GM12878 (cell line): ENCODE data around the gene ZNF22.

Source experiments
- EGR1 ChIP-seq, 2 experiments: IDR thresholded peaks; 1 replicate in 1 of 2; 2 replicates in 1 of 2; pipeline ENCODE4 v1.6.1; 2011 to 2012; ENCODE audit warnings: low read depth in 2 of 2, low read length in 2 of 2, borderline replicate concordance in 1 of 2, mild to moderate bottlenecking in 1 of 2, moderate library complexity in 1 of 2
- EP300 ChIP-seq, 2 experiments: fragments of 150-350 bp in 1 of 2; IDR thresholded peaks; 2 replicates each; pipeline ENCODE4 v1.6.1; 2011 to 2012; ENCODE audit warnings: low read depth in 2 of 2, low read length in 2 of 2, borderline replicate concordance in 1 of 2, improper control_type of control experiment in 1 of 2, inconsistent platforms in 1 of 2; ENCODE audit not compliant: control insufficient read depth in 1 of 2
- POLR2A ChIP-seq: IDR thresholded peaks from 2 replicates; pipeline ENCODE4 v1.6.1; 2011; ENCODE audit warnings: low read depth, mild to moderate bottlenecking, low read length
- RFX5 ChIP-seq: IDR thresholded peaks from 2 replicates; pipeline ENCODE4 v1.6.1; 2011; ENCODE audit warnings: low read depth, low read length, improper control_type of control experiment
- SUZ12 ChIP-seq: fragments of 200-600 bp; sonication (generic); IDR thresholded peaks from one replicate; pipeline ENCODE4 v1.6.1; 2018; ENCODE audit warnings: antibody characterized with exemption, mild to moderate bottlenecking; ENCODE audit not compliant: unreplicated experiment
- TCF3 ChIP-seq: IDR thresholded peaks from 2 replicates; pipeline ENCODE4 v1.6.1; 2012; ENCODE audit warnings: low read depth, mild to moderate bottlenecking, low read length, borderline replicate concordance; ENCODE audit not compliant: insufficient read depth
- ZNF274 ChIP-seq: IDR thresholded peaks from one replicate; pipeline ENCODE4 v1.8.0; 2011; ENCODE audit not compliant: insufficient read length, insufficient read depth
- TF ChIP-seq, protein P1 (sequence below), 3 experiments: IDR thresholded peaks in 2 of 3; conservative IDR thresholded peaks in 1 of 3; 2 replicates each; pipeline ENCODE4 v1.5.1; 2011; ENCODE audit warnings: low read depth in 3 of 3, low read length in 3 of 3, mild to moderate bottlenecking in 3 of 3, control low read depth in 2 of 3, moderate library complexity in 2 of 3, inconsistent platforms in 1 of 3, mixed read lengths in 1 of 3; ENCODE audit not compliant: control insufficient read depth in 2 of 3, insufficient read depth in 1 of 3; ENCODE audit errors: extremely low read depth in 1 of 3
- TF ChIP-seq, protein P2 (sequence below): IDR thresholded peaks from 2 replicates; pipeline ENCODE4 v1.6.1; 2012; ENCODE audit warnings: low read length, inconsistent platforms

DNA sequence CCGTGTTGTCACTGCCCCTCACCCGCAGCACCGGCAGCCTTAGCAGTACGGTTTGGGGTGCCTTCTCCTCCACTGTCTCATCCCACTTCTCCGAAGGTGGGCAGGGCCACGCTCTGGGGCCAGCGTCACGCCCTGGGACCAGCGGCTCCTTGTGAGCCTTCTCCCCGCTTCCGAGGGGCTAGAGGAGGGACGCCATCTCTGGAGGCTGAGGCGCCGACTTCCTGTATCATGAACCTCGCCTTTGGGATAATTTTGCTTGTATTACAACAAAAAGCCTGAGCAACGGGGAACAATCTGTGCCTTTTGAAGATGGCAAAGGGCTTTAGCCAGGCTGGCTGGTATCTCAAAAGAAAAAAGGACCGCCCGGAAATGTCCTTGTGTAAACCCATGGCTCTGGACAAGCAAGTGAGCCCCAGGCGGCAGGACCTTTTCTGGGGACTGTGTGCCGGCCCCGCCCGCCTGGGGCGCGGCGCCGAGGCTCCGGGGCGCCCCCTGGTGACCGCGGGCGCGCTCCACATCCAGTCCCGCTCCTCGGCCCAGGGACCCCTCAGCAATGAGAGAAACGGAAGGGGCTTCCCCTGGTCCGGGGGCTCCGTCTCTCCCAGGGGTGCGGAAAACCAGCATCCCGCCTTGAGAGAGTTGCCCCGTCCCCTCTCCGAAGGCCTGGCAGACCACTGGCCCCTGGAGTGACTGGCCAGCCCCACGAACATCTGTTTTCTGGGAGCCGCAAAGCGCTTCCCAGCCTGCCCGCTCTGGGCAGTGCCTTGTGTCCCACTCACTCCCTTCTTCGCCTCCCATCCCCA is 25.9 kb upstream of the ZNF22 start:
- TF ChIP-seq, protein P1, sequence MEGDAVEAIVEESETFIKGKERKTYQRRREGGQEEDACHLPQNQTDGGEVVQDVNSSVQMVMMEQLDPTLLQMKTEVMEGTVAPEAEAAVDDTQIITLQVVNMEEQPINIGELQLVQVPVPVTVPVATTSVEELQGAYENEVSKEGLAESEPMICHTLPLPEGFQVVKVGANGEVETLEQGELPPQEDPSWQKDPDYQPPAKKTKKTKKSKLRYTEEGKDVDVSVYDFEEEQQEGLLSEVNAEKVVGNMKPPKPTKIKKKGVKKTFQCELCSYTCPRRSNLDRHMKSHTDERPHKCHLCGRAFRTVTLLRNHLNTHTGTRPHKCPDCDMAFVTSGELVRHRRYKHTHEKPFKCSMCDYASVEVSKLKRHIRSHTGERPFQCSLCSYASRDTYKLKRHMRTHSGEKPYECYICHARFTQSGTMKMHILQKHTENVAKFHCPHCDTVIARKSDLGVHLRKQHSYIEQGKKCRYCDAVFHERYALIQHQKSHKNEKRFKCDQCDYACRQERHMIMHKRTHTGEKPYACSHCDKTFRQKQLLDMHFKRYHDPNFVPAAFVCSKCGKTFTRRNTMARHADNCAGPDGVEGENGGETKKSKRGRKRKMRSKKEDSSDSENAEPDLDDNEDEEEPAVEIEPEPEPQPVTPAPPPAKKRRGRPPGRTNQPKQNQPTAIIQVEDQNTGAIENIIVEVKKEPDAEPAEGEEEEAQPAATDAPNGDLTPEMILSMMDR (IDR thresholded peaks at IDR 0.05 in 2 of 3, conservative IDR thresholded peaks at IDR 0.05 in 1 of 3; ENCODE audit: control insufficient read depth in 2 of 3, extremely low read depth in 1 of 3, insufficient read depth in 1 of 3, low read depth in 3 of 3, low read length in 3 of 3) = peak; percentile 78 to 95 (median 94); a peak in 5 of 6 replicates
- 0 out of 2 replicates have a peak, but pooled peaks have one; percentile 24 for TF ChIP-seq TCF3
- TF ChIP-seq RFX5 = no peak
- TF ChIP-seq EP300 (IDR thresholded peaks at IDR 0.05; ENCODE audit: borderline replicate concordance in 1 of 2, control insufficient read depth in 1 of 2, low read depth in 2 of 2, low read length in 2 of 2) = 0 out of 4 replicates have a peak, but pooled peaks of 1 of the 2 experiments have one; percentile 23
- TF ChIP-seq, protein P2, sequence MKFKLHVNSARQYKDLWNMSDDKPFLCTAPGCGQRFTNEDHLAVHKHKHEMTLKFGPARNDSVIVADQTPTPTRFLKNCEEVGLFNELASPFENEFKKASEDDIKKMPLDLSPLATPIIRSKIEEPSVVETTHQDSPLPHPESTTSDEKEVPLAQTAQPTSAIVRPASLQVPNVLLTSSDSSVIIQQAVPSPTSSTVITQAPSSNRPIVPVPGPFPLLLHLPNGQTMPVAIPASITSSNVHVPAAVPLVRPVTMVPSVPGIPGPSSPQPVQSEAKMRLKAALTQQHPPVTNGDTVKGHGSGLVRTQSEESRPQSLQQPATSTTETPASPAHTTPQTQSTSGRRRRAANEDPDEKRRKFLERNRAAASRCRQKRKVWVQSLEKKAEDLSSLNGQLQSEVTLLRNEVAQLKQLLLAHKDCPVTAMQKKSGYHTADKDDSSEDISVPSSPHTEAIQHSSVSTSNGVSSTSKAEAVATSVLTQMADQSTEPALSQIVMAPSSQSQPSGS = no peak
- TF ChIP-seq POLR2A = peak; percentile 46
- TF ChIP-seq SUZ12 = no peak
- no peak for TF ChIP-seq EGR1 (IDR thresholded peaks at IDR 0.05; ENCODE audit: borderline replicate concordance in 1 of 2, low read depth in 2 of 2, low read length in 2 of 2)
- no peak for TF ChIP-seq ZNF274
